PC-3 (cell line): ENCODE measurements around the gene FDXR. TPM values are rescaled to one million over a fixed set of nuclear protein-coding genes. Genes with fewer than 3 reads are reported as not detected.

Experiments used
- ATAC-seq: fragments of 200-7000 bp; cut with Tn5 transposase; 2 replicates; pipeline ENCODE4 v1.9.1; 2020; ENCODE audit warnings: mild to moderate bottlenecking, moderate library complexity
- BruUV-seq: library from RNA; stranded (reverse); fragments of 400-500 nt; replicated peaks from 2 replicates; lab custom pipeline; 2021; lab: Mats Ljungman, UMichigan
- CTCF ChIA-PET: fragments of 300-600 bp; sonication (Branson Sonifier 250); formaldehyde crosslinking; loops from one replicate; lab custom pipeline; 2022; ENCODE audit warnings: antibody characterized with exemption; lab: Charles Lee
- POLR2A ChIA-PET: fragments of 300-600 bp; sonication (Branson Sonifier 250); formaldehyde crosslinking; loops from one replicate; lab custom pipeline; 2022; ENCODE audit warnings: antibody characterized with exemption; ENCODE audit not compliant: unreplicated experiment; lab: Charles Lee
- DNase-seq: peaks from one replicate; pipeline ENCODE4 v3.0.0-alpha.2; 2015
- H2AFZ ChIP-seq: fragments of 300-600 bp; sonication (generic); 2 replicates; pipeline ENCODE4 v1.6.0; 2016; ENCODE audit warnings: antibody characterized with exemption, low read length
- H3F3A ChIP-seq: fragments of 300-600 bp; sonication (generic); one replicate; pipeline ENCODE4 v1.6.0; 2017; ENCODE audit warnings: antibody characterized with exemption, low read length, control low read depth, mild to moderate bottlenecking; ENCODE audit not compliant: unreplicated experiment
- H3K27ac ChIP-seq: fragments of 300-600 bp; sonication (generic); 2 replicates; pipeline ENCODE4 v1.5.1; 2016; ENCODE audit warnings: mild to moderate bottlenecking, low read length
- H3K27me3 ChIP-seq: fragments of 300-600 bp; sonication (generic); 2 replicates; pipeline ENCODE4 v1.6.1; 2016; ENCODE audit warnings: low read length, mixed read lengths
- H3K36me3 ChIP-seq: fragments of 300-600 bp; sonication (generic); 2 replicates; pipeline ENCODE4 v1.6.1; 2016; ENCODE audit warnings: low read depth, mixed run types, low read length, mixed read lengths
- H3K4me1 ChIP-seq: fragments of 300-600 bp; sonication (generic); 2 replicates; pipeline ENCODE4 v1.5.1; 2016; ENCODE audit warnings: low read length; ENCODE audit not compliant: insufficient read depth
- H3K4me2 ChIP-seq: fragments of 300-600 bp; sonication (generic); 2 replicates; pipeline ENCODE4 v1.6.0; 2016; ENCODE audit warnings: low read length
- H3K4me3 ChIP-seq: fragments of 300-600 bp; sonication (generic); 2 replicates; pipeline ENCODE4 v1.5.1; 2016; ENCODE audit warnings: mild to moderate bottlenecking, low read length, mixed read lengths
- H3K79me2 ChIP-seq: fragments of 300-600 bp; sonication (generic); 2 replicates; pipeline ENCODE4 v1.6.1; 2017; ENCODE audit warnings: low read length, mixed read lengths
- H3K9ac ChIP-seq: fragments of 300-600 bp; sonication (generic); 2 replicates; pipeline ENCODE4 v1.6.0; 2016; ENCODE audit warnings: mild to moderate bottlenecking, low read length
- H3K9me2 ChIP-seq: fragments of 300-600 bp; sonication (generic); replicated peaks from 2 replicates; pipeline ENCODE4 v1.6.1; 2016; ENCODE audit warnings: mixed run types, low read length, mixed read lengths
- H3K9me3 ChIP-seq: fragments of 300-600 bp; sonication (generic); 2 replicates; pipeline ENCODE4 v1.6.1; 2016; ENCODE audit warnings: low read length, mixed read lengths
- H4K20me1 ChIP-seq: fragments of 300-600 bp; sonication (generic); 2 replicates; pipeline ENCODE4 v1.6.1; 2016; ENCODE audit warnings: low read length, mixed read lengths
- CTCF ChIP-seq: fragments of 300-600 bp; sonication (generic); conservative IDR thresholded peaks from 2 replicates; pipeline ENCODE4 v1.5.1; 2017; ENCODE audit warnings: antibody characterized with exemption, low read depth, mild to moderate bottlenecking, low read length
- EZH2 ChIP-seq: fragments of 300-600 bp; sonication (generic); IDR thresholded peaks from one replicate; pipeline ENCODE4 v1.6.1; 2017; ENCODE audit warnings: antibody characterized with exemption, mild to moderate bottlenecking, low read length; ENCODE audit not compliant: unreplicated experiment
- EZH2phosphoT487 ChIP-seq: fragments of 300-600 bp; sonication (generic); IDR thresholded peaks from 2 replicates; pipeline ENCODE4 v1.6.1; 2018; ENCODE audit warnings: mild to moderate bottlenecking, antibody characterized with exemption, low read length, borderline replicate concordance
- intact Hi-C: fragments of 100-400 bp; cut with micrococcal nuclease; formaldehyde crosslinking; loops from 2 replicates; pipeline ENCODE4 v1.9.0; 2023
- total RNA-seq: library from RNA; depleted of rRNA; stranded (reverse); fragments of >200 nt; gene quantifications from 2 replicates; pipeline ENCODE4 v1.2.3, GENCODE V29; 2014

The FDXR gene
- total RNA-seq, 1 experiment from 2014 or later = 28.1 TPM

GRCh38 chr17:74920306-74920620 is 47.5 kb upstream of the FDXR start:
- Histone ChIP-seq H3F3A (no peaks in the 10 kb centered on the region), H3K4me3 (no peak overlapping the region), H3K9me2 (no peaks in the 10 kb centered on the region), H3K27ac (no peak overlapping the region), H3K36me3 (no peaks in the 10 kb centered on the region), H3K4me1 (no peaks in the 10 kb centered on the region; the same call in 1 of the 2 replicates), H3K4me2 (no peak overlapping the region), H3K27me3 (peaks cover 28% of the 10 kb centered on the region), H3K79me2 (no peaks in the 10 kb centered on the region), H4K20me1 (no peaks in the 10 kb centered on the region), H3K9ac (no peak overlapping the region), H2AFZ (no peak overlapping the region), H3K9me3 (no peaks in the 10 kb centered on the region)
- ChIA-PET POLR2A (no interaction called here), CTCF (no interaction called here)
- ATAC-seq (no peak), DNase-seq (no peak)
- no TSS peak for BruUV-seq
- TF ChIP-seq EZH2phosphoT487 (no peak), EZH2 (no peak), CTCF (no peak)
- intact Hi-C loops = no loop called here

- DNase-seq (no peak), ATAC-seq (no peak)
- Histone ChIP-seq H3K36me3 (no peaks in the 10 kb centered on the region), H3K9ac (no peak overlapping the region), H3K4me3 (no peak overlapping the region), H3K9me2 (no peaks in the 10 kb centered on the region), H3F3A (no peaks in the 10 kb centered on the region), H3K4me1 (no peaks in the 10 kb centered on the region; the same call in 1 of the 2 replicates), H3K27me3 (peaks cover 23% of the 10 kb centered on the region), H4K20me1 (no peaks in the 10 kb centered on the region), H2AFZ (no peak overlapping the region), H3K79me2 (no peaks in the 10 kb centered on the region), H3K27ac (no peak overlapping the region), H3K9me3 (no peaks in the 10 kb centered on the region), H3K4me2 (no peak overlapping the region)
- TF ChIP-seq CTCF (no peak), EZH2phosphoT487 (no peak), EZH2 (no peak)
- intact Hi-C loops = no loop called here
- no TSS peak for BruUV-seq
- POLR2A ChIA-PET = no interaction called here
- CTCF ChIA-PET = no interaction called here
Observed at GRCh38 chr17:74919440-74920305, 46.9 kb upstream of the FDXR start.

DNA sequence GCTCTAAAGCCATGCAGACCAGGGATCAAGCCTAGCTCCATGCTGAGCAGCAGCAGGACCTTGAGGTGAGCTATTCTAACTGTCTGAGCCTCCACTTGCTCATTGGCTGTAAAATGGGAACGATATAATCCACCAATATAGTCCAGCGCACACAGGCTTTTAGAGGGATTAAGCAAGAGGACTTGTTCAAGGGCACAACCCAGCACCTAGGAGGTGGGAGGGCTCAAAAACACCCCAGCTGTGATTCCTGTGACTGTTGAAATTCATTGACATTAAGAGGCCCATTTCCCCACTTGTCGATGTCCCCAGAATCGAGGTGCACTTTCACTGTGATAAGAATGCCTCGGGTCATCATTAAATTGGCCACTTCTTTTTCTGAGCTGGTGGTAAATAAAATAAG is 46.1 kb upstream of the FDXR start:
- Histone ChIP-seq H3K4me3 (no peak overlapping the region), H2AFZ (no peak overlapping the region), H3K9me3 (no peaks in the 10 kb centered on the region), H3K36me3 (no peaks in the 10 kb centered on the region), H3K9me2 (no peaks in the 10 kb centered on the region), H3K27ac (no peak overlapping the region), H3K79me2 (no peaks in the 10 kb centered on the region), H3K9ac (no peak overlapping the region), H3K4me1 (no peaks in the 10 kb centered on the region; the same call in 1 of the 2 replicates), H3F3A (no peaks in the 10 kb centered on the region), H4K20me1 (no peaks in the 10 kb centered on the region), H3K4me2 (no peak overlapping the region), H3K27me3 (peaks cover 15% of the 10 kb centered on the region)
- DNase-seq (no peak), ATAC-seq (no peak)
- TF ChIP-seq EZH2phosphoT487 = no peak
- no peak for TF ChIP-seq EZH2
- no TSS peak for BruUV-seq
- intact Hi-C loops = no loop called here
- ChIA-PET CTCF (no interaction called here), POLR2A (no interaction called here)
